EL (cell line): ENCODE results near the gene GCNT3.

Source experiments
- DNase-seq: peaks from one replicate; pipeline ENCODE4 v3.0.0-alpha.2; 2016

GCNT3 gene

GRCh38 chr15:59611276-59612260 is at the start of gene GCNT3:
GCNT3 (plus strand) TSS chr15:59611783; CDS start chr15:59618239, 6,456 bp downstream.
- DNase-seq, result peak; percentile 7

- no peak for DNase-seq
Observed at GRCh38 chr15:59562448-59563186, 49.0 kb upstream of the GCNT3 start.

GRCh38 chr15:59565299-59565698 is 46.3 kb upstream of the GCNT3 start:
- DNase-seq, result no peak

GRCh38 chr15:59567324-59567723 is 44.3 kb upstream of the GCNT3 start:
- DNase-seq, result no peak

- DNase-seq, result no peak
Observed at GRCh38 chr15:59569477-59569876, 42.1 kb upstream of the GCNT3 start.

- DNase-seq, result peak; percentile 22
Observed at GRCh38 chr15:59570315-59570714, 41.3 kb upstream of the GCNT3 start.

- no peak for DNase-seq
Observed at GRCh38 chr15:59571606-59572005, 40.0 kb upstream of the GCNT3 start.

- no peak for DNase-seq
Observed at GRCh38 chr15:59583088-59583487, 28.5 kb upstream of the GCNT3 start.

- DNase-seq, result no peak
Observed at GRCh38 chr15:59587085-59587826, 24.3 kb upstream of the GCNT3 start.

- no peak for DNase-seq
Observed at GRCh38 chr15:59590027-59590426, 21.6 kb upstream of the GCNT3 start.

- DNase-seq, result no peak
Observed at GRCh38 chr15:59591356-59591755, 20.2 kb upstream of the GCNT3 start.

- DNase-seq, result peak; percentile 63
Observed at GRCh38 chr15:59594493-59594942, 17.1 kb upstream of the GCNT3 start.

GRCh38 chr15:59594991-59595390 is 16.6 kb upstream of the GCNT3 start:
- DNase-seq, result no peak

GRCh38 chr15:59595434-59595915 is 16.1 kb upstream of the GCNT3 start:
- DNase-seq, result no peak

GRCh38 chr15:59596640-59597039 is 14.9 kb upstream of the GCNT3 start:
- DNase-seq, result no peak

- no peak for DNase-seq
Observed at GRCh38 chr15:59598461-59598860, 13.1 kb upstream of the GCNT3 start.

- DNase-seq, result no peak
Observed at GRCh38 chr15:59605994-59606393, 5.6 kb upstream of the GCNT3 start.

- peak; percentile 1 for DNase-seq
Observed at GRCh38 chr15:59609730-59610712, 1.6 kb upstream of the GCNT3 start.

GRCh38 chr15:59614153-59614552 is 2.6 kb downstream of the GCNT3 start:
- DNase-seq, result no peak

GRCh38 chr15:59615661-59616060 is 4.1 kb downstream of the GCNT3 start:
- no peak for DNase-seq

- DNase-seq, result no peak
Observed at GRCh38 chr15:59616379-59616778, 4.8 kb downstream of the GCNT3 start.

- DNase-seq, result no peak
Observed at GRCh38 chr15:59618406-59618805, 6.8 kb downstream of the GCNT3 start.
